Colonic mucosa (tissue), 4 donors: ENCODE data around the gene RBM17. TPM values are rescaled to one million over a fixed set of nuclear protein-coding genes. Genes with fewer than 3 reads are reported as not detected.

Source experiments
- DNase-seq: peaks from one replicate; pipeline ENCODE4 v3.0.0-alpha.2; 2020
- H3K27ac ChIP-seq: fragments of 200-600 bp; one replicate; pipeline ENCODE4 v1.8.0; 2021
- H3K27me3 ChIP-seq: fragments of 200-600 bp; one replicate; pipeline ENCODE4 v1.8.0; 2021
- H3K36me3 ChIP-seq: fragments of 200-600 bp; one replicate; pipeline ENCODE4 v1.8.0; 2021
- H3K4me1 ChIP-seq: fragments of 200-600 bp; one replicate; pipeline ENCODE4 v1.8.0; 2021; ENCODE audit warnings: mild to moderate bottlenecking
- H3K4me3 ChIP-seq: fragments of 200-600 bp; one replicate; pipeline ENCODE4 v1.8.0; 2021
- H3K9ac ChIP-seq, 2 donors: one replicate each; pipeline ENCODE4 v1.7.0; 2013; ENCODE audit warnings: control low read depth in 2 of 2, low read depth in 2 of 2, low read length in 2 of 2
- H3K9me3 ChIP-seq: fragments of 200-600 bp; one replicate; pipeline ENCODE4 v1.8.0; 2021
- CTCF ChIP-seq: fragments of 200-600 bp; IDR thresholded peaks from one replicate; pipeline ENCODE4 v1.8.0; 2022; ENCODE audit warnings: antibody characterized with exemption, mild to moderate bottlenecking
- intact Hi-C: fragments of 100-400 bp; cut with DNase I; formaldehyde crosslinking; loops from one replicate; pipeline ENCODE4 v1.14.1; 2022
- total RNA-seq, 2 donors: library from RNA; stranded (reverse); fragmentation: NEBNext Ultra II Directional in 1 of 2; extraction: Animal tissue kit (Norgen Biotek cat#: 25700) in 1 of 2; gene quantifications; one replicate each; pipeline ENCODE4 v1.2.1, GENCODE V29; 2021
- donor health status: healthy.
- donor health status: DM: no; HTN: no; CAD: no.
- donor health status: DM: no; HTN: no; CAD: no.

The RBM17 gene
- total RNA-seq, 2 donors from 2014 or later = 80.3 to 110 TPM

GRCh38 chr10:6142644-6143043, 53.8 kb downstream of the RBM17 start:
- TF ChIP-seq CTCF = no peak
- no peaks in the 10 kb centered on the region for H3K27me3 ChIP-seq
- no peaks in the 10 kb centered on the region for H3K36me3 ChIP-seq
- no peaks in the 10 kb centered on the region for H3K9me3 ChIP-seq
- intact Hi-C loops = no loop called here
- no peak overlapping the region for H3K4me3 ChIP-seq
- H3K27ac ChIP-seq = no peak overlapping the region
- no peak for DNase-seq
- no peaks in the 10 kb centered on the region for H3K4me1 ChIP-seq
- H3K9ac ChIP-seq = no peak overlapping the region

- Histone ChIP-seq H3K36me3 (no peaks in the 10 kb centered on the region), H3K4me1 (no peaks in the 10 kb centered on the region), H3K27me3 (no peaks in the 10 kb centered on the region), H3K9me3 (no peaks in the 10 kb centered on the region), H3K27ac (no peak overlapping the region), H3K4me3 (no peak overlapping the region), H3K9ac (no peak overlapping the region)
- DNase-seq = no peak
- intact Hi-C loops = no loop called here
- TF ChIP-seq CTCF = no peak
These were observed 54.3 kb downstream of the RBM17 start for GRCh38 chr10:6143181-6143580.

- peak; percentile 92 for DNase-seq
- Histone ChIP-seq H3K36me3 (no peaks in the 10 kb centered on the region), H3K4me1 (no peaks in the 10 kb centered on the region), H3K4me3 (peak overlapping the region; percentile 90), H3K27ac (peak overlapping the region; percentile 81), H3K9ac (peak overlapping the region; percentile 75 to 84), H3K9me3 (no peaks in the 10 kb centered on the region), H3K27me3 (no peaks in the 10 kb centered on the region)
- no peak for TF ChIP-seq CTCF
- intact Hi-C loops = no loop called here
These were observed 55.8 kb downstream of the RBM17 start for GRCh38 chr10:6144406-6145165.

GRCh38 chr10:6145166-6145987, 56.5 kb downstream of the RBM17 start:
- no peak for TF ChIP-seq CTCF
- peak; percentile 34 for DNase-seq
- Histone ChIP-seq H3K27ac (peak overlapping the region; percentile 81), H3K4me3 (peak overlapping the region; percentile 90), H3K36me3 (no peaks in the 10 kb centered on the region), H3K27me3 (no peaks in the 10 kb centered on the region), H3K9me3 (no peaks in the 10 kb centered on the region), H3K4me1 (no peaks in the 10 kb centered on the region), H3K9ac (peak overlapping the region; percentile 75 to 84)
- intact Hi-C loops = no loop called here

- Histone ChIP-seq H3K4me3 (peak overlapping the region; percentile 90), H3K27me3 (no peaks in the 10 kb centered on the region), H3K36me3 (no peaks in the 10 kb centered on the region), H3K9ac (peak overlapping the region; percentile 75 to 84), H3K27ac (no peak overlapping the region), H3K9me3 (no peaks in the 10 kb centered on the region), H3K4me1 (no peaks in the 10 kb centered on the region)
- intact Hi-C loops = no loop called here
- no peak for TF ChIP-seq CTCF
- DNase-seq = no peak
These were observed 57.4 kb downstream of the RBM17 start for GRCh38 chr10:6146013-6146785.
